NCI-H82 treated with DMSO at 0.1 percent for 48 hours (cell line): ENCODE results near the gene MAP6.

ENCODE experiments used
- DNase-seq: peaks from one replicate; lab custom pipeline; 2025; ENCODE audit not compliant: unreplicated experiment; lab: John Stamatoyannopoulos, UW

Gene MAP6

GRCh38 chr11:75571625-75572024 lies 97.2 kb downstream of the MAP6 start:
- DNase-seq = no peak

DNA sequence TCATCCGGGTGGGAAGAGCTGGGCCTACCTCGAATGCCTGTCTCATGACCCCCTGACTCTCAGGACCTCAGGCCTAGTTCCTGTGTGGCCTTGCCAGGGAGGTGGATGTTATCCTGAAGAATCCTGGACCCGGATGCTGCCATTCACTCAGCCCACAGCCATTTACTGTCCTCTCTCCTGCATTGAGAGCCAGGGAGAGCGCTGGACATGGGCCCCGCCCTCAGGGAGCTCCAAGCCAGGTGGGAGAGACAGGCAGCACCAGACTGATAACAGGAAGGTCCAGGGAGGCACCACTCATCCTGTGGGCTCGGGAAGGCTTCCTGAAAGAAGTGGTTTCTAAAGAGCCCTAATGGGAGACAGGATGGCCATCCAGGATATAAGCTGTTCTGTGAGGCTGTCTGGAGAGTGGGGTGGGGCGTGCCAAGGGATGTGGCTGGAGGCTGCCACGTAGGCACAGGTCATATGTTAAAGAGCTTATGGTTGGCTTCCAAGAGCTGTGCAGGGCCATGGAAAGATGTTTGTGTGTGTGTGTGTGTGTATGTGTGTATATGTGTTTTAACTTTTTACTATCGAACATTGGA lies 98.2 kb downstream of the MAP6 start:
- DNase-seq = no peak

DNA sequence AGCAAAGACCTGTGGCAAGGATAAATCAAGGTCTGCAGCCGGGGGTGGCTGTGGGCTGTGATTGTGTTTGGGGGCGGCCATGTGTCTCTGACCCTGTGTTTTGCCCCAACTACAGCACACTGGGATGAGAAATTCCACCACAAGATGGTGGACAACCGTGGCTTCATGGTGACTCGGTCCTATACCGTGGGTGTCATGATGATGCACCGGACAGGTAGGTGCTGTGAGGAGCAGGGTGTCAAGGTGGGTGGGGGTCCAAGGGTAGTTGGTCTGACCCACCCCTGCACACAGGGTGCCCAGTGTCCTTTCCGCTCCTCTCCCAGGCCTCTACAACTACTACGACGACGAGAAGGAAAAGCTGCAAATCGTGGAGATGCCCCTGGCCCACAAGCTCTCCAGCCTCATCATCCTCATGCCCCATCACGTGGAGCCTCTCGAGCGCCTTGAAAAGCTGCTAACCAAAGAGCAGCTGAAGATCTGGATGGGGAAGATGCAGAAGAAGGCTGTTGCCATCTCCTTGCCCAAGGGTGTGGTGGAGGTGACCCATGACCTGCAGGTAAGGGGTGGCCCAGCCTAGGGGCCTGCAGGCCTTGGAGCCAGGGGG lies 100.1 kb downstream of the MAP6 start:
- no peak for DNase-seq

- DNase-seq = no peak
These were observed 100.9 kb downstream of the MAP6 start for GRCh38 chr11:75567971-75568370.

GRCh38 chr11:75566763-75567279 lies 102.0 kb downstream of the MAP6 start:
- DNase-seq = no peak

DNA sequence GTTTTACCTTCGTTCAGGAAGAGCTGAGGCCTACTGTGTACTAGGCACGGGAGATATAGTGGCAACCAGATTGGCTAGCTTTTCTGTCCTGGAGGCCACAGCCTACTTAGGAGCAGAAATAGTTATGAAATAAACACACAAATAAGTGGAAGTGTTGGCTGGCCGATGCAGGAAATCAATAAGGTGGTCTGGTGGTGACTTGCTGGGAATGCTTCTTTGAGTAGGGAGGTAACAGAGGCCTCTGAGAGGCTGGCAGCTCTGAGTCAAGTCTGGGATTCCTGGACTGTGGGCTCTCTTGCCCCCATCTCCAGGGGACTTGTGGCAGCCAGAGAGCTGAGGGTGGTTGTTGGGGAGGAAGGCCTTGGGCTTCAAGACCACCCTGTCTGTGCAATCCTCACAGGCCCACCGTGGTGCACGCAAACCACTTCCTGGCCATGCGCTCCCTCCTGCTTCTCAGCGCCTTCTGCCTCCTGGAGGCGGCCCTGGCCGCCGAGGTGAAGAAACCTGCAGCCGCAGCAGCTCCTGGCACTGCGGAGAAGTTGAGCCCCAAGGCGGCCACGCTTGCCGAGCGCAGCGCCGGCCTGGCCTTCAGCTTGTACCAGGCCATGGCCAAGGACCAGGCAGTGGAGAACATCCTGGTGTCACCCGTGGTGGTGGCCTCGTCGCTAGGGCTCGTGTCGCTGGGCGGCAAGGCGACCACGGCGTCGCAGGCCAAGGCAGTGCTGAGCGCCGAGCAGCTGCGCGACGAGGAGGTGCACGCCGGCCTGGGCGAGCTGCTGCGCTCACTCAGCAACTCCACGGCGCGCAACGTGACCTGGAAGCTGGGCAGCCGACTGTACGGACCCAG lies 102.7 kb downstream of the MAP6 start:
- no peak for DNase-seq

DNA sequence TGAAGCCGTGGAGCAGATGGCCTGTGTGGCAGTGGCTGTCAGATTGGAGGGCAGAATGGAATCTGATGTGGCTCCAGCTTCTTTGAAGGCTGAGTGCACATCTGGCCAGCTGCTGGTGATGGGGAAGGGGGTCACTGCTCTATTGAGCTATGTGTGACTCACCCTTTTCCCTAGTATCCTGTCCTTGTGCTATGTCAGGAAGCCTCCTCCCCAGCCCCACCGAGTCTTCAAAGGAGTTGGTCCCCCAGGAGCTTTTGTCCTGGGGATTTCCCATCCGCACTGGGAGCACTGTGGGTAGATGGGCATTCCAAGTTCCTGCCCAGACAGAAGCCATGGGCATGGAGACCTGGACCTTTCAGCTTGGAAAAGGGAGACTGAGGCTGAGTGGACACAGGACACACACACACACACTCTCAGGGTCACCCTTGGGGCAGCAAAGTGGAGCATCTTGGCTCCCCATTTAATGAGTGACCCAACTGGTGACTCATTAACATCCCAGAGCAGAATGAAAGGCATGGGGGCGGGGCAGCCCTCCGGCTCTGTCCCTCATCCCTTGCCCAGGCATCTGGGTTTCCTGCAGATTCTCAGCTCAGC lies 103.5 kb downstream of the MAP6 start:
- no peak for DNase-seq

DNA sequence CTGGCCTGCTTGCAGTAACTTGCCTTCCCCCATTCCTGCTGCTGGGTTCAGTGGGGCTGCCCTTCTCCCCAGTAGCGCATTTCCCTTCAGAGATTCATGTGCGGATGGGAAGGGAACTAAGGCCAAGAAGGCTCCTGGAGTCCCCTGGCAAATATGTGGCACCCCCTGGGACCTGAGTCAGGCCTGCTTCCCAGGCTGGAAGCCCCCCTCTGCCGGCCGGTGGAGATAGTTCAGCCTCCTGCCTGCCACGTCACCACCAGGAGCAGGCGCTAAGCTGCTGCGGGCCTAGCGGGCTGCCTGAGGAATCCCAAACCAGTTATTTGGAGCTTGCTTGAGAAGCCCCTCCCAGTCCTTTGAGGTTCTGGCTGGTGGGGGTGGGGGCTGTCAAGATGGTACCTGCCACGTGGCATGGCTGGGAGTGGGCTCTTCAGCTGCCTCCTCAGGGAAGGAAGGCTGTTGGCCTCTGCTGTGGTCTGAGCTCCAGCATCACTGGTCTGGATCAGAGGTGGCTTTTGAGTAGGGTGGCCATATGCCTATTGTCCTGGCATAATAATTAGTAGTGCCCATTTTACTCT lies 104.8 kb downstream of the MAP6 start:
- no peak for DNase-seq

DNA sequence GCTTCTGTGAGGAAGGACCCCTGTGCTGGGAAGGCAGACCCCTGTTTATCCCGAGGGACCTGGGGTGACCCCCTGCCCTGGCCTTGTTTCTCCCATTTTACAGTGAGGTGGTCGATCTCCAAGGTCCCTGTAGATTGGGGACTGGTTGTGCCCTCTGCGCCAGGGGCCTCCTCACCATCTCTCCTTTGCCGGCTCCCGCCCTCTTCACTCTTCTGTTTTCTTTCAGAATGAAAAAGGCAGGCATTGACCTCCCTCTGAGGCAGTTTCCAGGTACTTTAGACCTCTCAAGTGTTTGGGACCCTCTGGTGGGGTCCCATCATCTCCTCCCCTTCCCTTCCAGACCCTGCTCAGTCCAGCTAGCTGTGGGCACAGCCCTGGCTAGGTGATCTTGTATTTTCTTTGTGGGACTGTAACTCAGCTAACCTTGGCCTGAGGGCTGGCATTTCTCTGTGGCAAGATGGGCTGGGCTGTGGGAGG lies 105.3 kb downstream of the MAP6 start:
- no peak for DNase-seq

GRCh38 chr11:75562836-75563484 lies 105.9 kb downstream of the MAP6 start:
- DNase-seq = no peak

- no peak for DNase-seq
These were observed 106.6 kb downstream of the MAP6 start, which contains the start of gene SERPINH1 for GRCh38 chr11:75562048-75562835. TSS of gene SERPINH1 (plus strand) at chr11:75562253. CDS start at chr11:75566350, 4,097 bp downstream.

- no peak for DNase-seq
These were observed 107.3 kb downstream of the MAP6 start for GRCh38 chr11:75561426-75562047.

DNA sequence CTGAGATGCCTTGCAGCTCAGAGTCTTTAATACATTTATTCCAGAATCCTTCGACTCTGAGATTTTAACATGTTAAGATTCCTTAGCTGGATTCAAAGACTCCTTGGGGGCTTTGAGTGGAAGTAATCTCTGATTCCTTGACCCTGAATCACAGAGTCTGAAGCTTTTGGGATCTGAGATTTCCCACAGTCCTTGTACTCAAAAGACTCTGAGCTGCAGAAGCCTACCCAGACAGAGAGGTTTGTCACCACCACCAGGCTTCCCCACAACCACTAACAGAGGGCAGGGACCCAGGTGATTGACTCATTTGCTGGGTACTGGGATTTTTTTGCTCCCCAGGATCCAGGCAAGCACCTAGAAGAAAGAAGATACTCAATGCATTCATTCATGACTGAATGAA lies 108.2 kb downstream of the MAP6 start:
- no peak for DNase-seq

DNA sequence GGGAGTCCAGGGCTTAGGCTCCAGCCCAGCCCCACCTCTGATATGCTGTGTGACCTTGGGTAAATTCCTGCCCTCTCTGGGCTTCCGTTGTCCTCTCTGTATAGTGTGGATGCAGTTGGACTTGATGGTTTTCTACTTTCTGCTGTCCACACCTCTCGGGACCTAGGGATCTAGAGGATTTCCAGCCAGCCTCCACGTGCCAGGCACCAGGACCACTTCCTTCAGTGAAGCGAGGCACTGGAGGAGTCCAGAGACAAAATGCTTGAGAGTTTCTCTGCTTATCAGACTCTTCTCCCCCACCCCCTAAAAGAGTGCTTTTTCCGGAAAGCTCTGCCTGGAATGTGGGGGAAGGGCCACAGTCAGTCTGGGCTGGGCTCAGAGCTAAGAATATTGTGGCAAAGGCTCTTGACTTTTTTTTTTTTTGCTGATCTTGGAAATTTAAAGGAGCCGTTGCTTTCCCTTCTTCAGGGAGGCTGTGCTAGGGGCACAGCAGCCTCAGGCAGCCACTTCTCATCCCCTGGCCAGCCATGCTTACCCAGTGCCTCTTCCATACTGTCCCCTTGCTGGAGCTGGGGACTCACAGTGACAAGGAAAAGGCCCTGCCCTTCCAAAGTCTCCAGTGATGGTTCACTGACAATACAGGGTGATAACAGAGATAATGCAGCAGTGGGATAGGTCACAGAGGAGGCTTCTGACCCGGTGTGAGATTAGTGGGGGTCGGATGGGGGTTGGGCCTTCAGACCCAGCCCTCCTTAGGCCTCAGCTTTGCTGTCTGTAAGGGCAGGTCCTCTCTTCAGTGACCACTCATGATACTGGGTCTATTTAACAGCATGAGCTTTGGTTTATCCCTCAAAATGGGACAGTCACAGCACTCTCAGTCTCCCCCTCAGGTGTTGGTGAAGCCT lies 109.6 kb downstream of the MAP6 start:
- DNase-seq = no peak

GRCh38 chr11:75557666-75558494 lies 111.0 kb downstream of the MAP6 start:
- no peak for DNase-seq

- DNase-seq = no peak
These were observed 112.6 kb downstream of the MAP6 start for GRCh38 chr11:75556275-75556674.

- no peak for DNase-seq
These were observed 113.6 kb downstream of the MAP6 start for GRCh38 chr11:75555079-75555811.
